ENCODE data around the gene RPUSD3.

The RPUSD3 gene

DNA sequence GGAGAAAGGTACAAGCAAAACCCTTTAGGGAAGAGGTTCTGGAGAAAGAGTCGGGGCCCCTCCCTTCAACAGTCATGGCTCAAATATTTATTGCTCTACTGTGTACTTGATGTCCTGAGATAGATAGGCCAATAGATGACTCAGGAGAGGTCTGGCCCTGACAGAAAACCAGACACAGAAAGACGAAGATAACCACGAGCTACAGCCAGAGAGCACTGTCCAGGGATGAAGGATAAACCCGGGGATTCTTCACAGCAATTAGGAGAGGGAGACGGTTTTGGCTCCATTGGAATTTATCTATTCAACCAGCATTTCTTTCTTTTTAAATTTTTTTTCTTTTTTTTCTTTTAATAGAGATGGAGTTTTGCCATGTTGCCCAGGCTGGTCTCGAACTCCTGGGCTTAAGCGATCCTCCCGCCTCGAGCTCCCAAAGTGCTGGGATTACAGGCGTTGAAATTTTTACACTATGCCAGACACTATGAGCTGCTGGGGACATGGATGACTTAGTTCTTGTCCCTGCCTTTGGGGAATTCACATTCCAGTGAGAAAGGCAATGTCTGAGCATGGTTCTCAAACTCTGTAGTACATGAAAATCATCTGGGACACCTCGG, 40.9 kb upstream of the RPUSD3 start:
- Histone ChIP-seq H3K14ac (ENCODE audit: low read length) (no peak overlapping the region), H3K4me1 (ENCODE audit: control insufficient read depth in 1 of 2, insufficient read depth in 2 of 2, low read length in 2 of 2) (peaks cover 0 to 6% of the 10 kb centered on the region in 2 experiments), H2AFZ (ENCODE audit: insufficient read depth, low read length, poor library complexity) (no peak overlapping the region), H3K27ac (ENCODE audit: low read depth, low read length) (peak overlapping the region; percentile 92), H4K12ac (ENCODE audit: low read depth, low read length) (no peak overlapping the region), H4K8ac (ENCODE audit: low read depth, low read length) (peak overlapping the region; percentile 33), H4K91ac (ENCODE audit: low read depth, low read length) (peak overlapping the region; percentile 65), H3K9me3 (ENCODE audit: insufficient read depth, low read depth, low read length) (no peaks in the 10 kb centered on the region), H3K79me2 (ENCODE audit: control insufficient read depth, insufficient read depth, low read length, poor library complexity) (no peaks in the 10 kb centered on the region), H3K4me2 (ENCODE audit: low read length) (no peak overlapping the region), H3K4me3 (ENCODE audit: low read depth, low read length) (no peak overlapping the region), H3K4ac (ENCODE audit: low read depth, low read length) (peak overlapping the region; percentile 53), H3K18ac (ENCODE audit: low read length) (no peak overlapping the region), H2AK5ac (ENCODE audit: low read length) (no peak overlapping the region), H3K23ac (ENCODE audit: low read length) (no peak overlapping the region), H2BK12ac (ENCODE audit: low read length) (peak overlapping the region; percentile 63), H2BK5ac (ENCODE audit: low read depth, low read length, poor library complexity) (peak overlapping the region; percentile 80), H3K79me1 (ENCODE audit: low read length) (peaks cover 9% of the 10 kb centered on the region), H2BK120ac (ENCODE audit: insufficient read depth, low read length, poor library complexity) (peak overlapping the region; percentile 63), H3K36me3 (ENCODE audit: control insufficient read depth in 1 of 2, insufficient read depth in 2 of 2, low read length in 2 of 2) (no peaks in the 10 kb centered on the region), H3K27me3 (ENCODE audit: insufficient read depth, low read length) (no peaks in the 10 kb centered on the region), H3K9ac (ENCODE audit: low read length) (no peak overlapping the region)
- no CpG with 5 or more reads among the region's 11 CpGs for WGBS (ENCODE audit: extremely low coverage, insufficient coverage, insufficient read length)
- peak; percentile 75 to 87 for DNase-seq

DNA sequence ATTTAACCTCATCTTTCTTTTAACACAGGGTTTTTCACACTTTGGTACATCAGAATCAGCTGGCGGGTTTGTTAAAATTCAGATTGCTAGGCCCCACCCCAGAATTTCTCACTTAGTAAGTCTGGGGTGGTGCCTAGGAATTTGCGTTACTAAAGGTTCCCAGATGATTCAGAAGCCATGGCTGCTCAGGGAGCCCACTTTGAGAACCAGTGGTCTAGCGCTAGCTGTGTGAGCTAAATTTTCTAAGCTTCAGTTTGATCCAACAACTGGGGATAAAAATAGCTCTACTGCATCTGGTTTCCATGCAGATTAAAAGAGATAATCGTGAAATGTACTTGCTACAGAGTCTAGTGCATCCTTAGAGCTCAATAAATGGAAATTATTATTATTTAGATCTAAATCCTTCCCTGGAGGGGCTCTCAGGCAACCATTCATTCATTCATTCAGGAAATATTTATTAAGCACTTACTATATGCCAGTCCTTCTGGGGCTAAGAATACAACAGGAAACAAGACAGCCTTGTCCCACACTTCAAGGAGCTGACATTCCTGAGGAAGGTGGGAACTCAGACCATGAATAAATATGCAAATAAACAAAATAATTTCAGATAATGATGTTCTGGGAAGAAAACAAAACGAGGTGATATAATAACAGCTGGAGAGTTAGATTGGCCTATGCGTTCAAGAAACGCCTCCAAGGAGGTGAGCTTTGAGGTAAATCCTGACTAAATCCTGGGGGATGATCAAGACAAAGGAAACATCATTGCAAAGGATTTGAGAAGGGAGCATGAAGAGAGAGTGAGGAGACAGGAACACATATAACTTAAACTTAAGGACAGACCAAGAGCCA, 40.1 kb upstream of the RPUSD3 start:
- Histone ChIP-seq H2AK5ac (ENCODE audit: low read length) (no peak overlapping the region), H3K79me2 (ENCODE audit: control insufficient read depth, insufficient read depth, low read length, poor library complexity) (no peaks in the 10 kb centered on the region), H2AFZ (ENCODE audit: insufficient read depth, low read length, poor library complexity) (no peak overlapping the region), H3K9ac (ENCODE audit: low read length) (no peak overlapping the region), H4K12ac (ENCODE audit: low read depth, low read length) (no peak overlapping the region), H3K18ac (ENCODE audit: low read length) (no peak overlapping the region), H3K4me1 (ENCODE audit: control insufficient read depth in 1 of 2, insufficient read depth in 2 of 2, low read length in 2 of 2) (peaks cover 0 to 6% of the 10 kb centered on the region in 2 experiments), H3K4me3 (ENCODE audit: low read depth, low read length) (no peak overlapping the region), H3K9me3 (ENCODE audit: insufficient read depth, low read depth, low read length) (no peaks in the 10 kb centered on the region), H2BK120ac (ENCODE audit: insufficient read depth, low read length, poor library complexity) (peak overlapping the region; percentile 94), H3K36me3 (ENCODE audit: control insufficient read depth in 1 of 2, insufficient read depth in 2 of 2, low read length in 2 of 2) (no peaks in the 10 kb centered on the region), H3K4ac (ENCODE audit: low read depth, low read length) (no peak overlapping the region), H4K91ac (ENCODE audit: low read depth, low read length) (peak overlapping the region; percentile 76), H3K79me1 (ENCODE audit: low read length) (peaks cover 9% of the 10 kb centered on the region), H3K14ac (ENCODE audit: low read length) (peak overlapping the region; percentile 53), H3K27me3 (ENCODE audit: insufficient read depth, low read length) (no peaks in the 10 kb centered on the region), H3K4me2 (ENCODE audit: low read length) (no peak overlapping the region), H3K27ac (ENCODE audit: low read depth, low read length) (peak overlapping the region; percentile 92), H4K8ac (ENCODE audit: low read depth, low read length) (peak overlapping the region; percentile 29), H2BK5ac (ENCODE audit: low read depth, low read length, poor library complexity) (peak overlapping the region; percentile 94), H2BK12ac (ENCODE audit: low read length) (peak overlapping the region; percentile 50), H3K23ac (ENCODE audit: low read length) (no peak overlapping the region)
- WGBS (ENCODE audit: extremely low coverage, insufficient coverage, insufficient read length), result no CpG with 5 or more reads among the region's 7 CpGs
- DNase-seq, result peak in 1 of 2 donors; percentile 23

DNA sequence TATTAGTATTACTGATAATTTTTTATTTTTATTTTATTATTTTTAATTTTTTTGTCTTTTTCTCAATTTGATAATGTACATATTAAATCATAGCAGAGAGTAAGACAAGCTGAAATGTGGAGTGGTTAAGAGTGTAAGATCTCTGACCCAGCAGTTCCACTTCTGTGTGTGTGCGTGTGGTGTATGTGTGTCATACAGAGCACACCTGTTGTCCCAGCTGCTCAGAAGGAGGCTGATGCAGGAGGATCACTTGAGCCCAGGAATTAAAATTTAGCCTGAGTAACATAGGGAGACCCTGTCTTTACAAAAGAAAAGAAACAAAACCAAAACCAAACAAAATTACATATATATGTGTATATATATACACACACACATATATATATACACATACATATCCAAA, 37.6 kb upstream of the RPUSD3 start:
- WGBS (ENCODE audit: extremely low coverage, insufficient coverage, insufficient read length), result no CpG with 5 or more reads among the region's 1 CpG
- Histone ChIP-seq H3K36me3 (ENCODE audit: control insufficient read depth in 1 of 2, insufficient read depth in 2 of 2, low read length in 2 of 2) (no peaks in the 10 kb centered on the region), H3K4ac (ENCODE audit: low read depth, low read length) (no peak overlapping the region), H3K79me1 (ENCODE audit: low read length) (peaks cover 9% of the 10 kb centered on the region), H4K12ac (ENCODE audit: low read depth, low read length) (no peak overlapping the region), H3K14ac (ENCODE audit: low read length) (no peak overlapping the region), H3K18ac (ENCODE audit: low read length) (no peak overlapping the region), H2BK5ac (ENCODE audit: low read depth, low read length, poor library complexity) (no peak overlapping the region), H3K4me1 (ENCODE audit: control insufficient read depth in 1 of 2, insufficient read depth in 2 of 2, low read length in 2 of 2) (peaks cover 0 to 6% of the 10 kb centered on the region in 2 experiments), H2AFZ (ENCODE audit: insufficient read depth, low read length, poor library complexity) (no peak overlapping the region), H3K4me2 (ENCODE audit: low read length) (no peak overlapping the region), H3K23ac (ENCODE audit: low read length) (no peak overlapping the region), H3K9me3 (ENCODE audit: insufficient read depth, low read depth, low read length) (no peaks in the 10 kb centered on the region), H3K4me3 (ENCODE audit: low read depth, low read length) (no peak overlapping the region), H3K27me3 (ENCODE audit: insufficient read depth, low read length) (no peaks in the 10 kb centered on the region), H2BK120ac (ENCODE audit: insufficient read depth, low read length, poor library complexity) (no peak overlapping the region), H4K8ac (ENCODE audit: low read depth, low read length) (no peak overlapping the region), H2AK5ac (ENCODE audit: low read length) (no peak overlapping the region), H3K79me2 (ENCODE audit: control insufficient read depth, insufficient read depth, low read length, poor library complexity) (no peaks in the 10 kb centered on the region), H3K27ac (ENCODE audit: low read depth, low read length) (no peak overlapping the region), H3K9ac (ENCODE audit: low read length) (no peak overlapping the region), H2BK12ac (ENCODE audit: low read length) (no peak overlapping the region), H4K91ac (ENCODE audit: low read depth, low read length) (no peak overlapping the region)
- DNase-seq, result no peak

DNA sequence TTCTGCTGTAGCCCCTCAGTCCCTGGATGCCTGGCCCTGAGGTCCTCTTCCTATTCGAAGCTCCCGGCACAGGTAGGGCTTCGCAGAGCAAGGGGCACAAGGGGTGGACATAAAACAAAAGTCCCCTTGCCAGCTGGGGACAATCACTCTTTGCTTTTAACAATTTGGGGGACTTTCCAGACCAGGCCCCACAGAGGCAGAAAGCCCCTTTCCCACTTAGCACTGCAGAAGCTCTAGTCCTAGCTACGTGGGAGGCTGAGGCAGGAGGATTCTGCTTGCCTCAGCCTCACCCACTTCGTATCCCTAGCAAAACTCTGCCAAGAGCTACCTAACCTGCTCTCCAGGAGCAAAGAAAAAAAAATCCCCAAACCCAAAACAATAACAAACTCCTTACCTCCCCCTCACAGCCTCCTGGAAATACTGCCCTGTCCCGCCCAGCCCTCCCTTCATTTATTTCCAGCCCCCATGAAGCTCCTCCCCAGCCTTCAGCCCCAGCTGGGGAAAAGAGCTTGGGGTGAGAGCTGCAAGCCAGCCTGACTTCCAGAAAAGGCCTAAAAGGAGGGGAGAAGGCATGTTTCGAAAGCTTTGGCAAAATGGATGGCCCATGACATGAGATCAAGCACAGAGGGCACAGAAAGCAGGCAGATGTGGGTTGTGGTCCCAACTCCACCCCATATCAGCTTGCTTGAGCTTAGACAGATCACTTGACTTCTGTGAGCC, 36.2 kb upstream of the RPUSD3 start, which contains the start of gene CIDEC:
Gene CIDEC (minus strand): TSS at position 424 of the 720 bp plus-strand sequence. CDS start 1,767 bp downstream, outside the sequence.
- no peak within 1 kb of the TSS for H2BK5ac ChIP-seq (ENCODE audit: low read depth, low read length, poor library complexity)
- no peak for DNase-seq
- H3K14ac ChIP-seq (ENCODE audit: low read length), result no peak within 1 kb of the TSS
- H3K4me3 ChIP-seq (ENCODE audit: low read depth, low read length), result no peak within 1 kb of the TSS
- H3K27ac ChIP-seq (ENCODE audit: low read depth, low read length), result no peak within 1 kb of the TSS
- no peak within 1 kb of the TSS for H2AK5ac ChIP-seq (ENCODE audit: low read length)
- no peak within 1 kb of the TSS for H2BK12ac ChIP-seq (ENCODE audit: low read length)
- no peak within 1 kb of the TSS for H3K23ac ChIP-seq (ENCODE audit: low read length)
- H3K27me3 ChIP-seq (ENCODE audit: insufficient read depth, low read length), result no peaks in the 10 kb centered on the region
- H2AFZ ChIP-seq (ENCODE audit: insufficient read depth, low read length, poor library complexity), result no peak within 1 kb of the TSS
- no peak within 1 kb of the TSS for H3K4ac ChIP-seq (ENCODE audit: low read depth, low read length)
- H4K12ac ChIP-seq (ENCODE audit: low read depth, low read length), result no peak within 1 kb of the TSS
- no peaks in the 10 kb centered on the region for H3K36me3 ChIP-seq (ENCODE audit: control insufficient read depth in 1 of 2, insufficient read depth in 2 of 2, low read length in 2 of 2)
- no peaks in the 10 kb centered on the region for H3K79me2 ChIP-seq (ENCODE audit: control insufficient read depth, insufficient read depth, low read length, poor library complexity)
- no peak within 1 kb of the TSS for H4K8ac ChIP-seq (ENCODE audit: low read depth, low read length)
- H3K4me2 ChIP-seq (ENCODE audit: low read length), result no peak within 1 kb of the TSS
- H3K9me3 ChIP-seq (ENCODE audit: insufficient read depth, low read depth, low read length), result no peaks in the 10 kb centered on the region
- H2BK120ac ChIP-seq (ENCODE audit: insufficient read depth, low read length, poor library complexity), result no peak within 1 kb of the TSS
- peaks cover 7% of the 10 kb centered on the region for H3K79me1 ChIP-seq (ENCODE audit: low read length)
- H3K9ac ChIP-seq (ENCODE audit: low read length), result no peak within 1 kb of the TSS
- H3K18ac ChIP-seq (ENCODE audit: low read length), result no peak within 1 kb of the TSS
- no peak within 1 kb of the TSS for H4K91ac ChIP-seq (ENCODE audit: low read depth, low read length)
- no CpG with 5 or more reads among the region's 7 CpGs for WGBS (ENCODE audit: extremely low coverage, insufficient coverage, insufficient read length)
- H3K4me1 ChIP-seq (ENCODE audit: control insufficient read depth in 1 of 2, insufficient read depth in 2 of 2, low read length in 2 of 2), result peaks cover 0 to 6% of the 10 kb centered on the region in 2 experiments
